Activated CD8-positive, alpha-beta memory T cell treated with anti-CD3 and anti-CD28 coated beads for 36 hours (primary cell): ENCODE measurements around the gene GFOD1. TPM values are rescaled to one million over a fixed set of nuclear protein-coding genes. Genes with fewer than 3 reads are reported as not detected.

Source experiments
- total RNA-seq, 2 experiments: library from RNA; stranded (reverse); gene quantifications; one replicate each; pipeline ENCODE4 v1.2.3, GENCODE V29; 2021

The GFOD1 gene
- total RNA-seq, 2 experiments from 2014 or later = 11.5 to 12.7 TPM

Other genes starting within 250 kb of the GFOD1 start
- 10 to 100 TPM; 18.5 to 20.8 TPM for gene TBC1D7, start 159.1 kb downstream of the GFOD1 start, total RNA-seq
- gene SIRT5, start 87.0 kb upstream of the GFOD1 start, total RNA-seq = 1 to 10 TPM; 7.9 to 8.5 TPM
- gene NOL7, start 127.7 kb upstream of the GFOD1 start, total RNA-seq = 100 to 1,000 TPM; 110 to 120 TPM
- gene RANBP9, start 224.2 kb upstream of the GFOD1 start, total RNA-seq = 10 to 100 TPM; 44.8 to 47.4 TPM